ENCODE measurements around the gene OR1I1. TPM values are rescaled to one million over a fixed set of nuclear protein-coding genes. Genes with fewer than 3 reads are reported as not detected.

Gene OR1I1
- total RNA-seq, 1 donor from 2014 or later: not detected

DNA sequence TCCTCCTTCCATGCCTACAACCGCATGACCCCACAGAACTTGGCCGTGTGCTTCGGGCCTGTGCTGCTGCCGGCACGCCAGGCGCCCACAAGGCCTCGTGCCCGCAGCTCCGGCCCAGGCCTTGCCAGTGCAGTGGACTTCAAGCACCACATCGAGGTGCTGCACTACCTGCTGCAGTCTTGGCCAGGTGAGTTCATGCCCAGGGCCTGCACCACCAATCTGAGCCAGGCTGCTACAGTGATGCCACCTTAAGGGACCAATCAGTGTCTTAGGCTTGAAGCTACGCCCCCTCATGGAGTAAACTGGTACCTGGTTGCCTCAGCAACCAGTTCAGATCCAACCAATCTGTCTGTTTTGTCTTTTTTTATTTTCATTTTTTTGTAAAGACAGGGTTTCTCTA lies 30.4 kb downstream of the OR1I1 start:
- H3K36me3 Mint-ChIP-seq: peaks cover 11% of the 10 kb centered on the region
- peaks cover 10% of the 10 kb centered on the region for H3K4me1 Mint-ChIP-seq
- H3K4me3 Mint-ChIP-seq: no peak overlapping the region
- DNase-seq (ENCODE audit: low spot score in 2 of 2, unreplicated experiment in 2 of 2): no peak
- TF ChIP-seq, protein P1, sequence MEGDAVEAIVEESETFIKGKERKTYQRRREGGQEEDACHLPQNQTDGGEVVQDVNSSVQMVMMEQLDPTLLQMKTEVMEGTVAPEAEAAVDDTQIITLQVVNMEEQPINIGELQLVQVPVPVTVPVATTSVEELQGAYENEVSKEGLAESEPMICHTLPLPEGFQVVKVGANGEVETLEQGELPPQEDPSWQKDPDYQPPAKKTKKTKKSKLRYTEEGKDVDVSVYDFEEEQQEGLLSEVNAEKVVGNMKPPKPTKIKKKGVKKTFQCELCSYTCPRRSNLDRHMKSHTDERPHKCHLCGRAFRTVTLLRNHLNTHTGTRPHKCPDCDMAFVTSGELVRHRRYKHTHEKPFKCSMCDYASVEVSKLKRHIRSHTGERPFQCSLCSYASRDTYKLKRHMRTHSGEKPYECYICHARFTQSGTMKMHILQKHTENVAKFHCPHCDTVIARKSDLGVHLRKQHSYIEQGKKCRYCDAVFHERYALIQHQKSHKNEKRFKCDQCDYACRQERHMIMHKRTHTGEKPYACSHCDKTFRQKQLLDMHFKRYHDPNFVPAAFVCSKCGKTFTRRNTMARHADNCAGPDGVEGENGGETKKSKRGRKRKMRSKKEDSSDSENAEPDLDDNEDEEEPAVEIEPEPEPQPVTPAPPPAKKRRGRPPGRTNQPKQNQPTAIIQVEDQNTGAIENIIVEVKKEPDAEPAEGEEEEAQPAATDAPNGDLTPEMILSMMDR (IDR thresholded peaks at IDR 0.05; ENCODE audit: unreplicated experiment): no peak
- no peaks in the 10 kb centered on the region for H3K27me3 Mint-ChIP-seq (ENCODE audit: low read depth)
- no peak overlapping the region for H3K27ac Mint-ChIP-seq
- no peaks in the 10 kb centered on the region for H3K9me3 Mint-ChIP-seq

DNA sequence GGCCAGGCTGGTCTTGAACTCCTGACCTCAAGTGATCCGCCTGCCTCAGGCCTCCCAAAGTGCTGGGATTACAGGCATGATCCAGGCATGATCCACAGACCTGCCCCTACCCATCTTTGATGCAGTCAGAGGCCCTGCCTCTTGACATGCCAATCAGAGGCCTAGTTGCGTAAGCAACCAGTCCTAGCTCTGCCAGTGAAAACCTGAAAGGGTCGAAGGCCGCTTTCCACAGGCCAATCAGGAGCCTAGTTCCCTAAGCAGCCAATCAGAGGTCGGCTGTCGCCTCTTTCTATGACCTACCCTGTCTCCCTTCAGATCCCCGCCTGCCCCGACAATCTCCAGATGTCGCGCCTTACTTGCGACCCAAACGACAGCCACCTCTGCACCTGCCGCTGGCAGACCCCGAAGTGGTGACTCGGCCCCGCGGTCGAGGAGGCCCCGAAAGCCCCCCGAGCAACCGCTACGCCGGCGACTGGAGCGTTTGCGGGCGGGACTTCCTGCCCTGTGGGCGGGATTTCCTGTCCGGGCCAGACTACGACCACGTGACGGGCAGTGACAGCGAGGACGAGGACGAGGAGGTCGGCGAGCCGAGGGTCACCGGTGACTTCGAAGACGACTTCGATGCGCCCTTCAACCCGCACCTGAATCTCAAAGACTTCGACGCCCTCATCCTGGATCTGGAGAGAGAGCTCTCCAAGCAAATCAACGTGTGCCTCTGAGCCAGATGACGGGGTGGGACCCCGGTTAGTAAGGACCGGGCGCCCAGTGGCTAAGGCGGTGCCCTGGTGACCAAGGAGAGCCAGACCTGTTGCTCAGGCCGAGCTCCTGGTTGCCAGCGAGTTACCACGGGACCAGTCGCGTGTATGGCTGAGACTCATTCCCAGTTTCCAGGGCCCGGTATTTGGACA lies 31.5 kb downstream of the OR1I1 start:
- TF ChIP-seq, protein P1 (IDR thresholded peaks at IDR 0.05; ENCODE audit: unreplicated experiment): no peak
- Mint-ChIP-seq H3K27ac (no peak overlapping the region), H3K27me3 (ENCODE audit: low read depth) (no peaks in the 10 kb centered on the region), H3K9me3 (no peaks in the 10 kb centered on the region), H3K36me3 (peaks cover 19% of the 10 kb centered on the region), H3K4me1 (peaks cover 2% of the 10 kb centered on the region), H3K4me3 (no peak overlapping the region)
- DNase-seq (ENCODE audit: low spot score in 2 of 2, unreplicated experiment in 2 of 2): no peak

DNA sequence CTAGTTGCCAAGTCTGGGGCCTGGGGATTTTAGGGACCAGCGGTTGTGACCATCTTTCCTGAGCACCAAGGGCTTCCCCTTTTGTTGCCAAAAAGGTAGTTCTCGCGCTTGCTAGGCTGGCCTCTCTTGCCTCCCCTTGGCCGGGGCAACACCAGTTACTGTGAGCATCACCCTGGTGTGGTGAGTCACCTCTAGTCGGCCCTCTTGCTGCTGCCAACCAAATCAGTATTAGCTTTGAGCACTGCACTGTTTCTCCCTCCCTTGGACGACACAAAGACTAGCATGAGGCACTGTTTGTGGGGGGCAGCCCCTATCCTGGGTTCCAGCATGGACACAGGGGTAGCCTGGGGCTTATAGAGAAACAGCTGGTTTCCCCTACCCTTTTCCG lies 32.1 kb downstream of the OR1I1 start:
- H3K4me1 Mint-ChIP-seq: no peaks in the 10 kb centered on the region
- H3K27me3 Mint-ChIP-seq (ENCODE audit: low read depth): no peaks in the 10 kb centered on the region
- TF ChIP-seq, protein P1 (IDR thresholded peaks at IDR 0.05; ENCODE audit: unreplicated experiment): no peak
- DNase-seq (ENCODE audit: low spot score in 2 of 2, unreplicated experiment in 2 of 2): no peak
- H3K4me3 Mint-ChIP-seq: no peak overlapping the region
- no peaks in the 10 kb centered on the region for H3K9me3 Mint-ChIP-seq
- H3K36me3 Mint-ChIP-seq: peaks cover 25% of the 10 kb centered on the region
- H3K27ac Mint-ChIP-seq: no peak overlapping the region

DNA sequence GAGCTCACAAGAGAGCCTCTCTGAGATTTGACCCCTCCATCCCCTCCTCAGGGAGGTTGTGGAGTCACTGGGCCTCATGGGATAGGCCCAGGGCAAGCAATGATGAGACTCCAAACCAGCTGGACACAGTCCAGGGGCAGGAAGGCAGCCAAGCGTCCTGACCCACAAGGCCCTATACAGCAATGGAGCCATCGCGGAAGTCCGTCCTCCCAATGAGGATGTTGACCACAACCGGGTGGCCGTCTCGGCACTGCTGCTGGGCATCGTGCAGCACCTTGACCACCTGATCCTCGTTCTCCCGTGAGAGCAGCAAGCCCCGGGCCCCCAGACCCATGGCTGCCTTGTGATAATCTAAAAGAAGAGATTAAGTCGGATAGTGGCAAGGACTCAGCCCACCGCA lies 33.1 kb downstream of the OR1I1 start:
- Mint-ChIP-seq H3K4me3 (no peak overlapping the region), H3K9me3 (no peaks in the 10 kb centered on the region), H3K36me3 (peaks cover 33% of the 10 kb centered on the region), H3K27ac (no peak overlapping the region), H3K4me1 (no peaks in the 10 kb centered on the region), H3K27me3 (ENCODE audit: low read depth) (no peaks in the 10 kb centered on the region)
- TF ChIP-seq, protein P1 (IDR thresholded peaks at IDR 0.05; ENCODE audit: unreplicated experiment): no peak
- no peak for DNase-seq (ENCODE audit: low spot score in 2 of 2, unreplicated experiment in 2 of 2)

DNA sequence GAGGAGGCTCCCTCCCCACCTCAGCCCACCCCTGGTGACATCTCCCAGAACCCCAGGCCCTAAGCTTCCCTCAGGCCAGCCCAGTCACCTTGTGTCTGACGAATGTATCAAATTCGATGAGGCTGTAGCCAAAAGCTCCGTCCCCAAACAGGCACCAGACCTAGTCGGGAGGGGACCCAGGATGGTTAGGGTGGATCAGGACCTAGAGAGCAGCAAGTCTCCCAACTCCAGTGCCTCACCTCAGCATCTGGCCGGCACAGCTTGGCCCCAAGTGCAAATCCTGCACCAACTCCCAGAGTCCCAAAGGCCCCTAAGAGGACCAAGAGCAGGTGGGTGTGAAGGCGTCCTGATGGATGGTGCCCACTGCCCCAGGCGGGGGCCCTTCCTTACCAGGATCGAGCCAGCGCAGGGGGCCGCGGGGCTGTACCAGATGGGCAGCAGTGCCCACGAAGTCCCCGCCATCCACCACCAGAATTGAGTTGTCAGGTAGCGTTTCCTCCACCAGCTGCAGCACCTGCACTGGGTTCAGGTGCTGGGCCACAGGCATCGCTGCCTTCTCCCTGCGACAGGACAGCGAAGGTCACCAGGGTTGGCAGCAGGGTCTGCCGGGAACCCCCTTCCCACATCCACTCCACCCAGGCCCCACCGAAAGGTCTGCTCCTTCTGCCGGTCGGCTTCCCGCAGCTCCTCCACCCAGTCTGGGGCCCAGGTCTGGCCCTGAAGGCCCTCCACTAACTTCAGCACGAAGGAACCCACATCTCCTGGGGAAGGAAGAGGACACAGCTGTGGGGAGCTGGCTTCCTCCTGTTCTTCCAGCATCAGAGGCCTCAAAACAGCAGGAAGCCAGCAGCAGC lies 34.0 kb downstream of the OR1I1 start:
- no peak overlapping the region for H3K4me3 Mint-ChIP-seq
- H3K27me3 Mint-ChIP-seq (ENCODE audit: low read depth): no peaks in the 10 kb centered on the region
- TF ChIP-seq, protein P1 (IDR thresholded peaks at IDR 0.05; ENCODE audit: unreplicated experiment): no peak
- no peaks in the 10 kb centered on the region for H3K4me1 Mint-ChIP-seq
- no peak for DNase-seq (ENCODE audit: low spot score in 2 of 2, unreplicated experiment in 2 of 2)
- peaks cover 36% of the 10 kb centered on the region for H3K36me3 Mint-ChIP-seq
- no peak overlapping the region for H3K27ac Mint-ChIP-seq
- no peaks in the 10 kb centered on the region for H3K9me3 Mint-ChIP-seq
